Measurements from ENCODE around the gene GALNT2. TPM values are rescaled to one million over a fixed set of nuclear protein-coding genes. Genes with fewer than 3 reads are reported as not detected.

The GALNT2 gene
- total and polyA plus RNA-seq, 9 donors, result 30.3 to 89.2 (median 79.2) TPM

DNA sequence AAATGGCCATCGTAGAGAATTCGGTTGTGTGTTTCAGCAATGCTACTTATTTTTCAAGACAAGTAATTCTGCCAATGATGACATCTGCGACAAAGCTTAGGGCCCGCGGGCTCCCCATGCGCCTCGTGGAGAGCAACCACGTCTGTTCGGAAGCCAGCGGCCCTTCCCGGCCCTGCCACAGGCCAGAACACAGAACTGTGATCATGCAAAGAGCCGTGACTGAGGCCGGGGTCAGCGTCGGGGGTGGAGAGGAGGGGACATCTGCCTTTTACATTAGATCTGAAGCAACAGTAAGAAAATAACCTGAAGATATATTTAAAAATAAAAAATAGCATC lies 255.4 kb downstream of the GALNT2 start:
- Histone ChIP-seq H3K4me3 (ENCODE audit: low read length) (no peak overlapping the region), H3K36me3 (ENCODE audit: control insufficient read depth, insufficient read depth, low read length) (peaks cover 17% of the 10 kb centered on the region), H3K9me3 (replicated peaks; ENCODE audit: control insufficient read depth, low read depth, low read length) (no peaks in the 10 kb centered on the region), H3K27ac (ENCODE audit: low read length) (peak overlapping the region; percentile 91), H3K4me1 (ENCODE audit: control insufficient read depth, insufficient read depth, low read length) (peaks cover 64% of the 10 kb centered on the region), H3K27me3 (ENCODE audit: control insufficient read depth, insufficient read depth, low read length) (no peaks in the 10 kb centered on the region)
- DNase-seq, result peak; percentile 62
- WGBS (ENCODE audit: insufficient coverage), result 27% methylated on average over 11 of the region's 15 CpGs

DNA sequence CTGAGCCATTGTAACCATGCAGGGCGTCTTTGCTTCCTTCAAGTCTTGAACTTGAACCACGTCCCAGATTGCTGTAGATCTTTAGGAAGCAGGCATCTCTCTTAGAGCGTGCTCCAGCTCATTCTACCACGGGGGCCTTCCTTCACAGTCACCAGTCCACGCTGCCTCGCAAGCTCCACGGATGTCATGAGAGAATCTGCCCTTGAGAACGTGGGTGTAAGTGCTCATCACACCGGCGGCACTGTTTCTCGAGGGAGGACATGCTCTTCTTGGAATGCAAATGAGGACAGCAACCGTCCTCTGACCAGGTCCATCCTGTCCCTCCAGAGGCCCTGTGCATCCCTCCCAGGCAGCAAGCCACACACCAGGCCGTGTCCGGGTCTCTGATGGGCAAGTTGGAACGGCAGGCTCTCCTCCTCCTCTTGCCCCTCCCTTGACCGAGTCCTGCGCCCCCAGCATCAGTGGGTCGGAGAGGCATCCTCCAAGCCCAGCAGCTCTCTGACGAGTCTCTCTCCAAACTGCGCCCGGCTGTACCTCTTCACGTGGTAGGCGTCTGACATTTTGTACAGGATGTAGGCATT lies 256.0 kb downstream of the GALNT2 start:
- 84% methylated on average over 22 of the region's 23 CpGs for WGBS (ENCODE audit: insufficient coverage)
- Histone ChIP-seq H3K27ac (ENCODE audit: low read length) (peak overlapping the region; percentile 91), H3K9me3 (replicated peaks; ENCODE audit: control insufficient read depth, low read depth, low read length) (no peaks in the 10 kb centered on the region), H3K27me3 (ENCODE audit: control insufficient read depth, insufficient read depth, low read length) (no peaks in the 10 kb centered on the region), H3K4me3 (ENCODE audit: low read length) (no peak overlapping the region), H3K4me1 (ENCODE audit: control insufficient read depth, insufficient read depth, low read length) (peaks cover 58% of the 10 kb centered on the region), H3K36me3 (ENCODE audit: control insufficient read depth, insufficient read depth, low read length) (peaks cover 17% of the 10 kb centered on the region)
- DNase-seq, result no peak

DNA sequence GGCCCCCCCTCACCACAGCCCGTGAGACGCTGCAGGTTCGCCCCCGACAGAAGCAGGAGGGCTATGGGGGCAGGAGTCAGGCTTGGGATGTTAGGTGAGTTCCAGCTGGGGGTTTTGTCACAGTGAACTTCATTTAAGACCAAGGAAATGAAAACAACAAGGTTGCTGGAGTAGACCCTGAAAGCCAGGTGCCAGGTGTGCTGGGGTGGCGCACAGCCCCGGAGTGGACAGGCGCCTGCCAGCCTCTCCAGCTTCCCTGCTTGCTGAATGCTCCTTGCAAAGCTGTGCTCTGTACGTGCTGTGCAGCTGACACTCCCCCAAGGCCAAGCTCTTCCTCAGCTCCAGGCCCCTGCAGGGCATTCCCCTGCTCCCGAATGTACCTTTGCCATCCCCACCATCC lies 256.6 kb downstream of the GALNT2 start:
- no peaks in the 10 kb centered on the region for H3K9me3 ChIP-seq (replicated peaks; ENCODE audit: control insufficient read depth, low read depth, low read length)
- no peak overlapping the region for H3K4me3 ChIP-seq (ENCODE audit: low read length)
- peaks cover 17% of the 10 kb centered on the region for H3K36me3 ChIP-seq (ENCODE audit: control insufficient read depth, insufficient read depth, low read length)
- peaks cover 52% of the 10 kb centered on the region for H3K4me1 ChIP-seq (ENCODE audit: control insufficient read depth, insufficient read depth, low read length)
- DNase-seq, result no peak
- WGBS (ENCODE audit: insufficient coverage), result 81% methylated on average over 5 of the region's 9 CpGs
- H3K27me3 ChIP-seq (ENCODE audit: control insufficient read depth, insufficient read depth, low read length), result no peaks in the 10 kb centered on the region
- H3K27ac ChIP-seq (ENCODE audit: low read length), result no peak overlapping the region

DNA sequence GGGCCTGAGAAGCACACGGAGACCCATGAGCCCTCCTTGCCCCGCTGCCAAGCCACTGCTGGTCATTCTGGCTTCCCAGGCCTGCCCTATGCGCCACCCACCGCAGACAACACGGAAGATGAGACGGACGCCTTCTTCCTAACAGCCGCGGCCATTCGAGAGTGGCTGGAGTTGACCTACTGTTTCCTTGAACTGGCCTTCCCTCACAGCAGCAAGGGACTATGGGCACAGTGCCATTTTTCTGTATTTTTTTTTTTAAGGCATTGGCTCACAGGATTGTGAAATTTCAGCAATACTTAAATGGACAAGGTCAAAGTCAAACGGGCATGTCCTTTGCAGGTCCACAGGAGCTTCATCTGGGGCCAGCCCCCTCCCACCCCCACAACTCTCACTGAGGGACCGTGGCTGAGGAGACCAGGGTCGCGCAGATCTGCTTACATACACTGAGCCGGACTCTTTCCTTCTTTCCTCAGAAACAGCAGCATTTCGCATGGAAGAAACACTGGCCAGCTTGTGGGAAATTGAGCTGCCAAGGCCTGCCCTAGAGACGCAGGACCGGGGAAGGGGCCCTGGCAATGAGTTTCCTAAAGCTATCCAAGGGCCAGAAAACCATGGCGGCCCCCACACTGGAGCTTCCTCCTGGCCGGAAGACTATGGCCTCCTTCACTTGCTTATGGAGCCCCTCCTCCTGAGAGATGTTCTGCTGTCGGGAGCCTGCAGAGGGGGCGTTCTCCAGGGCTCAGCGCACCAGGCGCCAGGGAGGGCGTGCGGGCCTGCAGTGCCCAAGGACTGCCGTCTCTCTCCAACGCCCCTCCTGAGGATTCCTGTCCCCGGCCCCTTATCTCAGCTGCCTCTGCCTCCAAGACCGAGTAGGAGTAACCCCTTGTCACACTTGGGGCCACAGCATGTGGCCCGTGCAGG lies 260.2 kb downstream of the GALNT2 start:
- peaks cover 20% of the 10 kb centered on the region for H3K4me1 ChIP-seq (ENCODE audit: control insufficient read depth, insufficient read depth, low read length)
- H3K4me3 ChIP-seq (ENCODE audit: low read length), result no peak overlapping the region
- no peak overlapping the region for H3K27ac ChIP-seq (ENCODE audit: low read length)
- peaks cover 17% of the 10 kb centered on the region for H3K36me3 ChIP-seq (ENCODE audit: control insufficient read depth, insufficient read depth, low read length)
- H3K9me3 ChIP-seq (replicated peaks; ENCODE audit: control insufficient read depth, low read depth, low read length), result no peaks in the 10 kb centered on the region
- WGBS (ENCODE audit: insufficient coverage), result 67% methylated on average over 26 of the region's 31 CpGs
- no peak for DNase-seq
- H3K27me3 ChIP-seq (ENCODE audit: control insufficient read depth, insufficient read depth, low read length), result no peaks in the 10 kb centered on the region

DNA sequence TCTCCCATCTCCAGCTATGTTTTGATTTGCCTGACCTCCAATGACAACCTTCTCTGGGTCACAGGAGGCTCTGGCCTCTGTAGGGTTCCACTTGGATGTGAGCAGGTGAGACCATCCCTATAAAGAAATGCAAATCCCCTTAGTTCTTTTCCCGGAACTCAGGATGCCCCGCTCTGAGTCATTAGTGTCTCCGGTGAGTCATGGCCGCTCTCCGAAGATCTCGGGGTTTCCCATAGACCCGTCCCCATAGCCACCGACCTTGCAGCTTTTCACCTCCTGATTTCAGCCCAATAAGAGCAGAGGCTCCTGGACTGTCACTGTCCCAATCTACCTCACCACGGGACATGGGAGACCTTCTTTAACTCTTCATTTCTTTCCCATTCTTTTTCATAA lies 260.9 kb downstream of the GALNT2 start:
- Histone ChIP-seq H3K9me3 (replicated peaks; ENCODE audit: control insufficient read depth, low read depth, low read length) (no peaks in the 10 kb centered on the region), H3K4me3 (ENCODE audit: low read length) (no peak overlapping the region)
- WGBS (ENCODE audit: insufficient coverage), result 98% methylated on average over 8 of the region's 9 CpGs

DNA sequence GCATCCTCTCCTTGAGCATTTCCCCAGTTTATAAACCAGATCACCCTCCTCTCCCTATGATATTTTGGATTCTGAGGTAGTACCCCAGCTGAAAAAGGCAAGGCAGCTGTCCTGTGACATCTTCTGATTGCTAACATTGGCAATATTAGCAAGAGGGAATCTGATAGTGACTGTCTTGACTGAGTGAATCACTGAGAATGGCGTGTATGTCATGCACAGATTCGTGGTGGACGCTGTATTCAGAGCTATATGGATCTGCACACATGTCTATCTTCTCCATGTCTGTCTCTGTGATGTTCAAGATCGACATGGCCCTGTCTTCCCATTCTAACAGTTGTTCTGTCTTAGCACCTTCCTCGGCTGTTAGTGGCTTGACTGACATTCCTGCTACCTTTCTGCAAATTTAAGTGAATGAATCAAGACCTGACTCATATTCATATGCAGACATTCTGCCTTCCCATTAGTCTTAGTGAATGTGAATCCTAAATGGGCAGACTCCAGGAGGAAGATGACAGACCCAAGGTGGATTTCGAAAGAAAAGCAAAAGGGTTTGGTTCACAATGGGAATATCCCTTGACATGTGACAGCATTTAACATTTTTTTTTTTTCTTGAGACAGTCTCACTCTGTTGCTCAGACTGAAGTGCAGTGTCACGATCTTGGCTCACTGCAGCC lies 261.4 kb downstream of the GALNT2 start:
- Histone ChIP-seq H3K36me3 (ENCODE audit: control insufficient read depth, insufficient read depth, low read length) (peaks cover 21% of the 10 kb centered on the region), H3K4me1 (ENCODE audit: control insufficient read depth, insufficient read depth, low read length) (peaks cover 8% of the 10 kb centered on the region), H3K9me3 (replicated peaks; ENCODE audit: control insufficient read depth, low read depth, low read length) (no peaks in the 10 kb centered on the region), H3K27ac (ENCODE audit: low read length) (no peak overlapping the region), H3K4me3 (ENCODE audit: low read length) (no peak overlapping the region), H3K27me3 (ENCODE audit: control insufficient read depth, insufficient read depth, low read length) (no peaks in the 10 kb centered on the region)
- 75% methylated on average over 6 of the region's 7 CpGs for WGBS (ENCODE audit: insufficient coverage)
- no peak for DNase-seq

More for the DNA sequence above, 260.9 kb downstream of the GALNT2 start:
- Histone ChIP-seq H3K36me3 (ENCODE audit: control insufficient read depth, insufficient read depth, low read length) (peaks cover 21% of the 10 kb centered on the region), H3K27me3 (ENCODE audit: control insufficient read depth, insufficient read depth, low read length) (no peaks in the 10 kb centered on the region), H3K4me1 (ENCODE audit: control insufficient read depth, insufficient read depth, low read length) (peaks cover 14% of the 10 kb centered on the region), H3K27ac (ENCODE audit: low read length) (no peak overlapping the region)
- no peak for DNase-seq

DNA sequence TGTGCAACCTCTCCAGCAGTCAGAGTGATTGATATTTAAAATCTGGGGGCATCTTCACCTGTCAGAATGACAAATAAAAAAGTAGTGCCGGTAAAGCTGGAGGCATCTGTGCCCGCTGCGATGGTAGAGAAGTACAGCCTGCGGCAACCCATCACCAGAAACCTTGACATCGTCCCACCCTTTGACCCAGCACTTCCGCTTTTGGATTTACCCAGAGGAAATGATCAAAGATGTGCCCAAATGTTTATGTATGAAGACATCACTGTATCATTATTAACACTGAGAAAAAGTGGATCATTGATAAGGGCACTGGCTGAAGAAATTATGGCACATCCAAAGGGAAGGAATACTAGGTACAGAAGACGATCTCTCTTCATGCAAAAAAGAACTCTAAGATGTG lies 263.1 kb downstream of the GALNT2 start:
- Histone ChIP-seq H3K27ac (ENCODE audit: low read length) (no peak overlapping the region), H3K4me3 (ENCODE audit: low read length) (no peak overlapping the region), H3K27me3 (ENCODE audit: control insufficient read depth, insufficient read depth, low read length) (no peaks in the 10 kb centered on the region), H3K4me1 (ENCODE audit: control insufficient read depth, insufficient read depth, low read length) (peaks cover 6% of the 10 kb centered on the region), H3K36me3 (ENCODE audit: control insufficient read depth, insufficient read depth, low read length) (peaks cover 12% of the 10 kb centered on the region), H3K9me3 (replicated peaks; ENCODE audit: control insufficient read depth, low read depth, low read length) (no peaks in the 10 kb centered on the region)
- 96% methylated on average over 5 of the region's 7 CpGs for WGBS (ENCODE audit: insufficient coverage)
- no peak for DNase-seq

Data from muscle of leg (tissue), 11 donors.